HG03520 (cell line): ENCODE results near the gene FAM53B.

ENCODE experiments used
- ATAC-seq: cut with Tn5 transposase; IDR thresholded peaks from one replicate; pipeline ENCODE4 v1.9.1; 2021; ENCODE audit warnings: mild to moderate bottlenecking, moderate library complexity; ENCODE audit not compliant: unreplicated experiment

The FAM53B gene

DNA sequence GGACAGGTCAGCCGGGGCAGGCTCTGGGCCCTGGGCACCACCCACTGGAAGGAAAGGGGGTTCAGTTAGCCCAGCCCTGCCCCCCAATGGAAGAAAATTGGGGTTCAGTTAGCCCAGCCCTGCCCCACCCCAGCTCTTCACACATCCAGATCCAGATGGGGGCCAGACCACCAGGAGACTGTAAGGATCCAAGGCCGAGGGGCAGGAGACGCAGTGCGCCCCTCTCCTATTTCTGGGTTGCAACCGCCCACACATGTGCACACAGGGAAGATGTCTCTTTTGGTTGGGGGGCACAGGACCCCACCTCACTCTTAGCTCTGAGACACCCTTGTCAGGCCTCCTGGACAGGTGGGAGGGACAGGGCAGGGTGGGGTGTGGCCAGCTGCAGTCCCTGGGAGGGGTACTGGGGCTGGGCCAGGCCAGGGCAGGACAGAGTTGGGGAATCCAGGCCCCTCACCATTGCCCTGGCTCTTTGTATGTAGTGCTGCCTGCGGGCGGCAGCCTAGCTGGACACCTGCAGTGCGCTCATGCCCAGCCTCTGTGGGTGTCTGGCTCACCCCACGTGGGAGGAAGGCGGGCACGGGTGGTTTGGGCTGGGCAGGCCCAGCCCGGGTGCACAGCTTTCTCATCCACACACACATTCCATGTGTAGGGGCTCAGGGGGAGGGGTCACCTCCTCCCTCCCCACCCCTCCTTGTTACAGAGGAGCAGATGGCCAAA lies 141.4 kb downstream of the FAM53B start:
- no peak for ATAC-seq

DNA sequence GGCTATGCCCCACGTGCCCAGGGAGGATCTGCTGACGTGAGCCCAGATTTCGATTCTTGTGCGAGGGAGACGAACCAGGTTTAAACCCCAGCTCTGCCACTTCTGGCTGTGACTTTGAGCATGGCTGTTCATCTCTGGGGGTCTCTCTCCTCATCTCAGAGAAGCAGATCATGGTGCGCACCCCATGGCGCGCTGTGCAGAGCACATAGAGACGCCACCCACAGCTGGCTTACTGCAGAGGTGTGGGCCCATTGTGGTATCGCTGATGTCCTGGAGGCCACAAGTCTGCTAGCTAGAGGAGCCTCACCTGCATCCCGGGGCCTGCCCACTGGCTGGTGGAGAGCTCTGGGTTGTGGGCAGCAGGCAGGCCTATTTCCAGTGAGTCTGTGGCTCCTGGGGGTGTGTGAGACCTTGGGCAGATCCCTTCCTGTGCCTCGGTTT lies 142.0 kb downstream of the FAM53B start:
- ATAC-seq: no peak

DNA sequence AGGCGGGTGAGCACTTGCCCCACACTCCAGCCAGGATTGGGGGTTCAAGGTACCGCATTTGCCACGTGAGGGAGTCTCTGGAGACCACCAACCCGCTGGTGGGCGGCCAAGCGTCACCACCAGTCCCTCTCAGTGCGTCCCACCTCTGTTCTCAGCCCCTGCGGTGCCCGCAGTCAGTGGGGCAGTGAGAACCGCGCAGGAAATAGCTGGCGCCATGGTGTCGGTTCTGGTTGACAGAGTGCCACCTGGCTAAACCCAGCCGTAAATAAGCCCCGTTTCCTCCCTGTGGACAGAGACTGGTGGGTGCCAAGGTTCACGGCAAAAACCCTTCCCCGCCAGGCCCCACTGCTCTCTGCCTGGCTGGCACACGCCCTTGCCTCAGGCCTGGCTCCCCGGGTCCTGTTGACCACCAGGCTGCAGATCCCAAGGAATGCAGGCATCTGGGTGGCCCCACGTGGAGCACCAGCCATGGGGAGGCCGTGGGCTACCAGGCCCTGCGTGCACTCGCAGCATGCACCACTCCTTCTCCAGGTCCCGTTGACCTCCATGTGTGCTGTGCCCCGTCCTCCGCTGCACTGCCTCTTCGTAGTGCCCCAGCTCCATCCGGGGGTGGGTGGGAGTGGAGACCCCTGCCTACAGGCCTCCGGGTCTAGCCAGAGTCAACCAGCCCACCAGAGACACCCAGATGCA lies 142.6 kb downstream of the FAM53B start:
- no peak for ATAC-seq

DNA sequence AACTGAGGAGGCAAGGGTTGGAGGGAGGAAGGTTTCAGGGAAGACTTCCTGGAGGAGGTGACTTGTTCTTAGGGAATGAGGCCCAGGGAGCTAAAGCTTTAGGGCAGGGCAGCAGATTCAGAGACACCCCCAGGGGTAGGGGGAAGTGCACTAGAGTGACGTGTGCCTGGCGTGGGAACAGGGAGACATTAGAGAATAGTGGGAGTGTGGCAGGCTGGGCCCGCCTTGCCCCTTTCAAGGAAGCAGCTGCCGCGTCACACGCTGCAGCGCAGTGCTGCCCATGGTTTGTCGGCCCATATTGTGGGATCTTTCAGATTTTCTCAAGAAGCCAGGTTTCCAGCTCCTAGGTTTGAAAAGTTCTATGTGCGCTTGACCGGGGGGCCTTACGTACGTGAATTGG lies 143.2 kb downstream of the FAM53B start:
- ATAC-seq: no peak

DNA sequence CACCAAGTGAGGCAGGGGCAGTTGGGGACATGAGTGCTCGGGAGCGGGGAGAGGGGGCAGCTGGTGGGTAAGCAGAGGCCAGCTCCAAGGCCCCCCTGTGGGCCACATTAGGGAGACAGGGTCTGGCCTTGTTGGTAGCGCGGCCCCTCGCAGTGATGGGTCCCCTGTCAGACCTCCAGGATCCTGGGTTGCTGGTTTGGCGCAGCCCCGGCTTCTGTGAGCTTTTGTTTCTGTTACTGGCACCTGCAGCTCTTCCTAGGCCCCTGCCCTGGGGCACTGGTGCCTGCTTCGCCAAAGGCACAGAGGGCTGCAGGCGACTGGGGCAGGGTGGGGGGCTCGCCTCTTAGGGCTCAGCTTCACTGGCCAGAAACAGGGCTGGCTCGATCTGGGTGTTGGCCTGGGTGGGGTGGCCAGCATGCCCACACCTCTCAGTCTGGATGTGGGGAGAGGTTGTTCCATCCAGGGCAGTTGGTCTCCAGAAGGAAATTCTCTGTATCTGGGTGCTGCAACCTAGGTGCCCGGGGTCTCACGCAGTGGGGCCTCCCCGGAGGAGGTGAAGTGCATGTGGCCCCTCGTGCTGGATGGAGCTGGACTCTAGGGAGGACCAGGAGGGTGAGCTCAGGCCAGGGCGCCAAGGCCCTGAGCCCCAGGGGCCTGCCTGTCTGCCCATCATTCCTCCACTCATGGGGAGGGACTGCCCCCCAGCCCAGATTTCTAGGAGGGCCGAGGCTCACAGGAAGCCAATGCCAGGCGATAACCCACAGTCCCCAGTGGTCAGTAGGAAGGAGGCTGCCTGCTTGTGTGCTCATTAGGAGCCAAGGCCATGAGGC lies 143.9 kb downstream of the FAM53B start:
- ATAC-seq: no peak

DNA sequence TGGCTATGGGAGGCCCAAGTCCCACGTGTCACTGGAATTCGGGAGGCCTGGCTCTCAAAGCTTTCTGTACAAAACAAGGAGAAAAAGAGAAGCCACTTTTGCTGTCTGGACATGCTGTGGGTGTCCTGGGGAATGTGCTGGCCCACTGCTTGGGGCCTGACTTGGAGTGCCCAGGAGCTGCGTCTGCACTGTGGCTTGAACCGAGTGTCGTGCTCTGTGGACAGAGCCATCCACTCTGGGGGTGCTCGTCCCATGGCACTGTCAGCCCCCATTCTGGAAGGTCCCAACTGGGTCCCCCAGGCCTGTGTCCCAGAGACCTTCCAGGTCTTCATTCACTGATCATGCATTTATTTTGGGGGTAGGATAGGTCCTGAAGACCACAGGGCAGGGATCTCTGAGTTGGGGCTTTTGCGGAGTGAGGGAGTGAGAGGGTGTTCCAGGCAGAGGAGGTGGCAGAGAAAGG lies 144.6 kb downstream of the FAM53B start:
- no peak for ATAC-seq

DNA sequence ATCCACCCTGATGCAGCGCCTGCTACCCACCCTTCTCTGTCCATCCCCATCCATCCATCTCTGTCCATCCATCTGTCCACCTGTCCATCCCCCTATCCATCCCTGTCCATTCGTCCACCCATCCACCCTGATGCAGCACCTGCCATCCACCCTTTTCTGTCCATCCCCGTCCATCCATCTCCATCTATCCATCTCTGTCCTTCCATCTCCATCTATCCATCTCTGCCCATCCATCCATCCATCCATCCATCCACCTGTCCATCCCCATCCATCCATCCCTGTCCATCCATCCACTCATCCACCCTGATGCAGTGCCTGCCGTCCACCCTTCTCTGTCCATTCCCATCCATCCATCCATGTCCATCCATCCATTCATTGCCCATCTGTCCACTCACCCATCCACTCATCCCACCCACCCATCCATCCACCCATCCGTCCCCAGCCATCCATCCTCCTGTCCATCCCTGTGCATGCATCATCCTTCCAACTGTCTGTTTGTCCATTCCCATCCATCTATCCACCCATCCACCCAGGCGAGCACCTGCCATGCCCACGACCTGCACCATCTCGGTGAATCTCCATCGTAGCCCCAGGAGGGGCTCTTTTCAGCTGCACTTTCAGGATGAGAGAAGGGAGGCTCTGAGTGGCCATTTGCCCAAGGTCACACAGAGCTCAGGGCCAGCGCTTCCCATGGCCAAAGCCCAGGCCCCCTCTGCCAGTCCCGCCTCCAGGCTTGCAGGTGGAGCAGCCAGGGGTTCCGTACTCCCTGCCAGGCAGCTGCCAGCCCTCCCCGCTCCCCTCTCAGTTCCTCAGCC lies 145.2 kb downstream of the FAM53B start:
- no peak for ATAC-seq

DNA sequence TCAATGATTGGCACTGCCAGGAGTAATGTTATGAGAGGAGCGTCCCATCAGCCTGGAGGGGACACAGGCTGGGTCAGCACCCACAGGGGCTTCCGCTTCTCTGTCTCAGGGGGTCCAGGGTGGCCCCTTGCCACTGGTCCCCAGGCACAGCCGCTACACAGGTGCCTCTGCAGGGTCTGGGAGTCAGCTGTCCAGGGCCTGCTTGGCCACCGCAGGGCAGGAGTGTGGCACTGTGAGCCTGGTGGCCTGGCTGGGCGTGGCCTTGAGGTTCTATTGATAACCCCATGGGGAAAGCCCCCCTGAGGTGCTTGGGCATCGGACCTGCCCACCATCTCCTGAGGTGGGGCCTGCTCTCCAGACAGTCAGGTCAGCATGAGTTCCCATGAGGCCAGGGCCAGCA lies 146.0 kb downstream of the FAM53B start:
- ATAC-seq: no peak

DNA sequence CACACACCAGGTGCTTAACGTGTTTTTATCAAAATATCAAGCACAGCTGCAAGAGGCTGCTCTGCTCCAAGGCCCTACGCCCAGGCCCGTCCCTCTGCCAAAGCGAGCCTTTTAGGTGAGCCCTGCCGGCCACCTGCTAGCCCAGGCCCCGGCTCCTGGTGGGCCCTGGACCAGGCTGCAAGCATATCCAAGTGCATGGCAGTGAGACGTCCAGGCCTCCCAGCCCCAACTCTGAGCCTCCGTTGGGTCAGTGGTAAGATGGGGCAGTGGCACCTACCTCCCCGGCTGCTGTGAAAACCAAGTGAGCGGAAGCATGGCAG lies 146.4 kb downstream of the FAM53B start:
- no peak for ATAC-seq

DNA sequence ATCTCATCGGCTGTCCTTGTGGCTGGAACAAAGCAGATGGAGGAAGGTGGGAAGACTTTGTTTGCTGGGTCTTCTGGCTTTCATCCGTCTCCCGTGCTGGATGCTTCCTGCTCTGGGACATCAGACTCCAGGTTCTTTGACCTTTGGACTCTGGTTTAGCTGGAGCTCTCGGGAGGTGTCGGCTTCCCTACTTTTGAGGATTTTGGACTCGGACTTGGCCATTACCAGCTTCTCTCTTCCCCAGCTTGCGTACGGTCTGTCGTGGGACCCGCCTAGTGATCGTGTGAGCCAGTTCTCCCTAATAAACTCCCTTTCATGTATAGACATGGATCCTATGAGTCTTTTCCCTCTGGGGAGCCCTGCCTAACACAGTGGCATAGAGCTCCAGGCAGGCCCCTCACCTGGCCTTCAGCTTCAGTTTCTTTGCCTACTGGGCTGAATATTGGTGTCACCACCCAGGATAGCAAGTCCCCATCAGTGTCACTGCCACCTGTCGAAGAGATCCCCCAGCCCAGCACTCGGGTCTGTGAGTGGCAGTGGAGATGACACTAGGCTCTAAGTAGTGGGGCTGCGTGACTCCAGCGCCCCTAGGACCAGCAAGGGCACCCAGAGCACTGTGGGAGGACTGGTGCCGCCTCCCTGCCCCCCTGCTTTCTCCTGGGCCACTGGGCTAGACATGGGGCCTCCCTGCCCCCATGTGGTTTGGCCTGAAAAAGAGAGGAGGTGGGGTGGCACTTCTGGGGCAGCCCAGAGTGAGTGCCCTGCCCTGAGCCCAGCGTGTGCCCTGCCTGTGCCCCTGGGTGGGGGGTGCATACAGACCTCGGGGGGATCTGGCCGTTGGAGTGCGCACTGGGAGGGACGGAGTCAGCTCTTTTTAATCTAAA lies 147.0 kb downstream of the FAM53B start:
- ATAC-seq: no peak

DNA sequence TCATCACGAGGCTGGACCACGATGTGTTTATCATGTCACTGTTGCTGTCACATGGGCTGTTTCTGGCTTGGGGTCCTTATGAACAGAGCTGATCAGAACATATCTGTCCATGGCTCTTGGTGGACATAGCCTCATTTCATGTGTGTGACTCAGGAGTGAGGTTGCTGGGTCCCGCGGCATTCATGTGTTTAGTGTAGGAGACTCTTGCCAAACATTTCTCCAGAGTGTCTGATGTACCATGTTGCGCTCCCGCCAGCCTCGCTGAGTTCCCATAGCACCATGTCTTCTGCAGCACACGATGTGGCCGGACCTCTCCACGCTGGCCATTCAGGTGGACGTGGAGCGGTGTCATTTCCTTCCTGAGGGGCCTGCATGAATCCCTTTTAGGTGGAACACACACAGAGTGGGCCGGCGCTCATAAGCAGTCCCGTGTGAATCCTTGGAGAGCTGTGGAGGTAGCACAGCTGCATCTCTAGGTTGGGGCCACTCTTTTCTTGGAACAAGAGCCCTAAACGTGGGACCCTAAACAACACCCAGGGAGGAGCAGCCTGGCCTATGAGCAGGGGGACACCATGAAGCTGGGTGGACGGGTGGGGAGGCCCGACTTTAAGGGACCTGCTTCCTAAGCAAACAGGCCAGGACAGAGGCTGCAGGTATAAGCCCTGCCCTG lies 147.9 kb downstream of the FAM53B start:
- ATAC-seq: no peak

DNA sequence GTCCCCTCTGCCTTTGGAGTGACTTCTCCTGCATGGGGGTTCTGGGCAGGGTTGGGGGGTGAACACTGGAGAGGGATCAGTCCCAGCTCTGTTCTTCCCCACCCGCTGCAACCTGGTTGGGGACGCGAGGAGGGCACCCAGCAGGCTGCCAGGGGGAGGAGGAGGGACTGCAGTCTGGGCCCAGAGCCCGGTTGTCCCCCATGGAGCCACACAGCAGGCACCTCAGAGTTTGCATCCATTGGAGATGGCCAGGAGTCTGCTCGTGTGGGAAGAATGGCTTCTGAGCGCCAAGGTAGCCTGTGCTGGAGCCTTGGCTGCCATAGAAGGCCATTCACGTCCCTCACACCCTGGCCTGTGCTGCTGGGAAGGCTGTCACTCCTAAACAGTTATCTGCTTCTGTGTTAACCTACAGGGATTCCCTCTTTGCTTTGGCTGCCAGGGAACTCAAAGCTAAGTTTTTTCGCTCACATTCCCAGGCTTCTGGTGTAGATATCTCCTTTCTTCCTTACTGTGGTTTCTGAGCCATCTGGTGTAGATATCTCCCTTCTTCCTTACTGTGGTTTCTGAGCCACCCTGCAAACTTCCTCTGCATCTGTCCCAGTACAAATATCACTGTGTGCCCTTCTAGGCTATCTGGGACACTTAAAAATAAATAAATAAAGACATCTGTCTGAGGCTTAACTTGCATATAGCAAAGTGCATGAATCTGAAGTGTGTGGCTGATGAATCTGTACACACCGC lies 148.9 kb downstream of the FAM53B start:
- ATAC-seq: no peak

DNA sequence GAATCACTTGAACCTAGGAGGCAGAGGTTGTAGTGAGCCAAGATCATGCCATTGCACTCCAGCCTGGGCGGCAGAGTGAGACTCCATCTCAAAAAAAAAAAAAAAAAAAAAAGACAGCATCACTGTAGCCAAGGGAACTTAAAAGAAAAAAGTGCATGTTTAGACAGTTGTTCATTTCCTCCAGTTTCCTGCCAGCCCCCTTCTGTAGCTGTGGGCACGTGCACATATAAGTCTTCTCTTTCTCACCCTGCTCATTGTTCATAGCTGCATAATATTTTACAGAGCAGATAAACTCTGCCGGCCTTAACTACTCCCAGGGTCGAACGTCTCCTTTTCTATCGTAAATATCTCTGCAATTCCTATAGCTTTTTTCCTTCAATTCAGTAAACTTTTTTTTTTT lies 149.9 kb downstream of the FAM53B start:
- ATAC-seq: no peak

DNA sequence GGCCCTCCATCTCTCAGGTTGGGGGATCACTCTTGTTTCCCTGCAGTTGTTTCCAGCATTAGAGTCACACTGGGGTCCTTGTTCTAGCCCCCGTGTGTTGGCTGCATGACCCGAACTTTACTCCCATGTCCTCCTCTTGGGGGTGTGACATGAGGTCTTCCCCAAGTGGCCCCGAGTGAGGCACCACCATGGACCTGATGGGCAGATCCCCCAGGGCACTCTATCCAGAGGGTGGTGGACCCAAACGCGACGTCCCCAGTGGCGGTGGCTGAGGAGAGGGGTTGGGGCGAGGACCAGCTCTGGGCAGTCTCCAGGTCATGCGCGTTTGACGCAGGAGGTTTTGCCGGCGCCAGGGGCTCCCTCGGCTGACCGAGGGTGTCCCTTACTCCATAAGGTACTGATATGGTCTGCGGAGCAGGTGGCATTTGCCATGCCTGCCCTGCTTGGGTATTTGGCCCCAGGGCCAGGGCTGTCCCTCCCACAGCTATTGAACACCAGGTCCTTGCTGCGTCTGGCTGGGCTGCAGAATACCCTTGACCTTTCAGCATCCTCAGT lies 150.7 kb downstream of the FAM53B start:
- ATAC-seq: no peak

DNA sequence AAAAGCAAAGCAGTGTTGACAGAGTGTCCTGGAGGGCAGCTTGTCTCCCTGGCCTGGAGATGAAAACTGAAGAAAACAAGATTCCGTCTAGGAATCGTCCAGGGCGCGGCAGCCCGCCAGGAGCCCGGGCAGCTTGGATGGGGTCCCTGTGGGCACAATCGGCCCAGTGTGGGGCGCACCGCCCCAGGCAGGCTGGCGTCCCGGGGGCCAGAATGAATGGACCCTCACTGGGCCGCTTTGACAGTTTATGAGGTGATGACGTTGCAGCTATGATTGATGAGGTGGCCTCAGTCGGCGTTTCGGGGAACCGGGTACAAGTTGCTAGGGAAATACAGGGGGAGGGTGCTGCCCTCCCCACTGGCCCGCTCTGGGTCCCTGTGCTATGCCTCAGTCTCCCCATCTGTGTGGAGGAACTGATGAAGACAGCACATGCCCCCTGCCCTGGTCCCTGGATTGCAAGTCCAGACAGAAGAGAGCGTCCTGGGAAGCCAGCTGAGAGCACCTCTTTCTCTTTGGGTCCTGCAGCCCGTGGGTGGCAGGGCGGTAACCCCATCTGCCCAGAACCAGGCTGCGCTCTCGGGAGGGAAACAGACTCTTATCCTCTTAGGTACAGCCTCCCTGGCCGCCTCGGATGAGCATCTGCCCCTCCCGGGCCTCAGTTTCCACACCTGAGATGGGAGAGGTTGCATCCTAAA lies 151.3 kb downstream of the FAM53B start:
- no peak for ATAC-seq

DNA sequence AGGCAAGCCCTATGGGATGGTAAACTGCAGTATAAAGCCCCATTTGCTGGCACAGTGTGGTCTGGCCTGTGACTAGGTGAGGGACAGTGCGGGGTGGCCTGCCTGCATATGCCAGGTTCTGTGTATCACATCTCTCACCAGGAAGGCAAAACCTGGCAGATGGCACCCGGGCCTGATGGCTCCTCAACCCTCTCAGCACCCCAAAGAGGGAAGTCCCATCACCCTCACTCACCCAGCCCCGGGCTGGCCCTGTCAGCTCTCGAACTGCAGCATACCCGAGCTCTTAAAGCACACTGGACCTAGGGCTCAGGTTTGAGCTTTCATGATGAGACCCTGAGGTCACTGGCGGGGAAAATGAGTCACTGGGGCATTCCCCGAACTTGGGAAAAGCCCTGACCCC lies 152.1 kb downstream of the FAM53B start:
- no peak for ATAC-seq

DNA sequence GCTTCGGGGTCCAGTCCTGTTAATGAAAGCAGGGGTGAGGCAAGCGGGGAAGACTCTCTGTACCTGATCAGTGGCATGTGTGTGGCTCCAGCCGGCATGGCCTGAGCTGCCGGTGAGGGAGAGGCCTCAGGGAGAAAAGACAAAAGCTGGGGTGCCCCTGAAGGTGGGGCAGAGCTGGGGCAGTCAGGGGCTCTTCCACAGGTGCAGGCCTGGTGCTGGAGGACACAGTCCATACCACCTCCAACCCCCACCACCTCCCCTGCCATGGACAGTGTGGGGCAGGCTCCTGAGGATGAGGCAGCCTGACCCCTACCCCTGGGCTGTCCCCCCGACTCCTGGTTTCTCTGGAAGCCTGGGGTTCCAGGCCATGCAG lies 153.1 kb downstream of the FAM53B start:
- no peak for ATAC-seq
